DMS79 (cell line): ENCODE results near the gene ZFY.

Experiments
- DNase-seq: peaks from one replicate; lab custom pipeline; 2025; lab: John Stamatoyannopoulos, UW

Gene ZFY

GRCh38 chrY:2934861-2935715 lies at the start of gene ZFY:
Gene ZFY, plus strand, starts transcription at chrY:2935381. Its CDS starts 18,556 bp downstream, at chrY:2953937.
- peak; percentile 8 for DNase-seq

GRCh38 chrY:2885880-2886279 lies 49.3 kb upstream of the ZFY start:
- no peak for DNase-seq

GRCh38 chrY:2887386-2887785 lies 47.8 kb upstream of the ZFY start:
- no peak for DNase-seq

GRCh38 chrY:2887955-2888354 lies 47.2 kb upstream of the ZFY start:
- no peak for DNase-seq

GRCh38 chrY:2893471-2893870 lies 41.7 kb upstream of the ZFY start:
- no peak for DNase-seq

GRCh38 chrY:2896050-2896449 lies 39.1 kb upstream of the ZFY start:
- no peak for DNase-seq

- DNase-seq, result no peak
These were observed 27.8 kb upstream of the ZFY start for GRCh38 chrY:2907356-2907755.

- DNase-seq, result no peak
These were observed 21.9 kb upstream of the ZFY start for GRCh38 chrY:2913066-2913815.

GRCh38 chrY:2934078-2934477 lies 1.1 kb upstream of the ZFY start:
- no peak for DNase-seq

GRCh38 chrY:2935716-2936435 lies 695 bp downstream of the ZFY start:
- peak; percentile 50 for DNase-seq

- DNase-seq, result no peak
These were observed 1.2 kb downstream of the ZFY start for GRCh38 chrY:2936436-2936750.

- DNase-seq, result no peak
These were observed 2.0 kb downstream of the ZFY start for GRCh38 chrY:2937149-2937548.

- no peak for DNase-seq
These were observed 14.5 kb downstream of the ZFY start for GRCh38 chrY:2949590-2950252.

- no peak for DNase-seq
These were observed 15.5 kb downstream of the ZFY start for GRCh38 chrY:2950655-2951054.

- no peak for DNase-seq
These were observed 17.7 kb downstream of the ZFY start for GRCh38 chrY:2952912-2953311.

- DNase-seq, result no peak
These were observed 19.6 kb downstream of the ZFY start for GRCh38 chrY:2954735-2955134.

GRCh38 chrY:2955561-2955960 lies 20.4 kb downstream of the ZFY start:
- DNase-seq, result no peak

GRCh38 chrY:2962061-2962460 lies 26.9 kb downstream of the ZFY start:
- DNase-seq, result no peak

GRCh38 chrY:2964814-2965213 lies 29.6 kb downstream of the ZFY start:
- no peak for DNase-seq

- DNase-seq, result no peak
These were observed 30.4 kb downstream of the ZFY start for GRCh38 chrY:2965629-2966028.

GRCh38 chrY:2969561-2969960 lies 34.4 kb downstream of the ZFY start:
- no peak for DNase-seq

GRCh38 chrY:2972708-2973107 lies 37.5 kb downstream of the ZFY start:
- DNase-seq, result no peak
